ENCODE results near the gene WASF3.

The WASF3 gene

DNA sequence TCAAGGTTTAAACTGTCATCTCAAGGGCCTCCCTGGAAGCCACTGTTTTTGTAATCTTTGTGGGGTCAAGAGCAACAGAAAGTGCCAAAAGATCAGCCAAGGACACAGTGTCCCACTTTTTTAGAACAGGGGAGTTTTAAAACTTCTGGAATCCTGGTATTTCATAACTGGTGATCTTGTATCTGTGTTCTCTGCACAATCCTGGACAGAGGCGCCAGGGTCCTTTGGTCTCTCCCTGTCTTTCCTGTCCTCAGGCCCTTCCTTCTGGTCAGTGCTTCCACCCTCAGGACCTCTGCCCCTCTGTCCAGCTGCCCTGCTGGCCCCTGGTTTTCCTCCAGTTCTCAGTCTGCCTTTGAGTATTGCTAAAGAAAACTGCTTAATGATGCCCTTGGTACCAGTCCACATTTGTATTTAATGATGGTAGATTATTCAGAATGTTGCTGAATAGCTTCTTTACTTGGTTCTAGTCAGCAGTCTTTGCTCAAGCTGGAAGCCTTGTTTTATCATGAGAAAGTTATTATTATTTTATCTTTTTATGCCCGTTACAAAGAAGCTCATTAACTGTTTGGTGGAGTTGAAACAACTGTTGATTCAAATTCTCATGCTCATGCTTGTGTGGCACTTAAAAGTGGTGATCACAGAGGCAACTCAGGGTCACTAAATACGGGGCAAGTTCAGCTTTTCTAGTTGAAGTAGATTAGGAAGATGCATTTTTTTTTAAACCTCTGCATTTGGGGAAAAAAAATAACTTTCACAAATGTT lies 47.5 kb downstream of the WASF3 start:
- DNase-seq, result no peak
- Histone ChIP-seq H3K27ac (ENCODE audit: low read length) (no peak overlapping the region), H3K4me2 (ENCODE audit: insufficient read depth, low read length) (no peak overlapping the region), H3K9me3 (ENCODE audit: insufficient read depth, low read length, severe bottlenecking) (no peaks in the 10 kb centered on the region), H3K36me3 (ENCODE audit: insufficient read depth, low read length) (no peaks in the 10 kb centered on the region), H3K4me3 (ENCODE audit: low read depth in 1 of 2, low read length in 2 of 2) (no peak overlapping the region), H3K9ac (ENCODE audit: low read depth, low read length) (no peak overlapping the region), H3K79me2 (ENCODE audit: insufficient read depth, low read length) (no peaks in the 10 kb centered on the region), H3K4me1 (ENCODE audit: insufficient read depth, low read length) (no peaks in the 10 kb centered on the region), H3K27me3 (ENCODE audit: insufficient read depth, low read length, poor library complexity) (peaks cover 20% of the 10 kb centered on the region), H4K20me1 (ENCODE audit: insufficient read depth, low read length) (no peaks in the 10 kb centered on the region; the same call in 1 of the 2 replicates), H2AFZ (ENCODE audit: low read depth, low read length) (no peak overlapping the region)
- TF ChIP-seq EZH2 (IDR thresholded peaks at IDR 0.05; ENCODE audit: borderline replicate concordance, low read depth, low read length, severe bottlenecking), result no peak
- TF ChIP-seq, protein P1, sequence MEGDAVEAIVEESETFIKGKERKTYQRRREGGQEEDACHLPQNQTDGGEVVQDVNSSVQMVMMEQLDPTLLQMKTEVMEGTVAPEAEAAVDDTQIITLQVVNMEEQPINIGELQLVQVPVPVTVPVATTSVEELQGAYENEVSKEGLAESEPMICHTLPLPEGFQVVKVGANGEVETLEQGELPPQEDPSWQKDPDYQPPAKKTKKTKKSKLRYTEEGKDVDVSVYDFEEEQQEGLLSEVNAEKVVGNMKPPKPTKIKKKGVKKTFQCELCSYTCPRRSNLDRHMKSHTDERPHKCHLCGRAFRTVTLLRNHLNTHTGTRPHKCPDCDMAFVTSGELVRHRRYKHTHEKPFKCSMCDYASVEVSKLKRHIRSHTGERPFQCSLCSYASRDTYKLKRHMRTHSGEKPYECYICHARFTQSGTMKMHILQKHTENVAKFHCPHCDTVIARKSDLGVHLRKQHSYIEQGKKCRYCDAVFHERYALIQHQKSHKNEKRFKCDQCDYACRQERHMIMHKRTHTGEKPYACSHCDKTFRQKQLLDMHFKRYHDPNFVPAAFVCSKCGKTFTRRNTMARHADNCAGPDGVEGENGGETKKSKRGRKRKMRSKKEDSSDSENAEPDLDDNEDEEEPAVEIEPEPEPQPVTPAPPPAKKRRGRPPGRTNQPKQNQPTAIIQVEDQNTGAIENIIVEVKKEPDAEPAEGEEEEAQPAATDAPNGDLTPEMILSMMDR (IDR thresholded peaks at IDR 0.05; ENCODE audit: borderline replicate concordance, extremely low read depth, low read length, poor library complexity, severe bottlenecking), result no peak
- ATAC-seq (ENCODE audit: insufficient read depth, low read depth), result no peak

DNA sequence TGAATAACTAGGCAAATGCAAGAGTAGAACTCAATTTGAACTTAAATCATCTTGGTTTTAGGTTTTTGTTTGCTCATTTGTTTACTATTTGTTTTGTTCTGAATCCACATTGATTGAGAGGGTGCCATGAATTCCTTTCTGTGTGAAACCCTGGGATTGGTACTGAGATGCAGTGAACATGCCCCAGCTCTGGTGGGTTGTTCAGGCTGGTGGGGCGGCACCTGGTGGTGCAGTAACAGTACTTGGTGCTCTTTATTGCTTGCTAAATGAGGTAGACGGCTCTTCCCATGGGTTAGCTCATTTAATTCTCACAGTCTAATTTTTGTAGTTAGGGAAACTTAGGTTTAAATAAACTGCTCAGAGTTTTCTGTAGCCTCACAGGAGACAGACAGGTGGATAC lies 48.4 kb downstream of the WASF3 start:
- TF ChIP-seq, protein P1 (IDR thresholded peaks at IDR 0.05; ENCODE audit: borderline replicate concordance, extremely low read depth, low read length, poor library complexity, severe bottlenecking), result peak; percentile 17
- TF ChIP-seq EZH2 (IDR thresholded peaks at IDR 0.05; ENCODE audit: borderline replicate concordance, low read depth, low read length, severe bottlenecking), result no peak
- Histone ChIP-seq H2AFZ (ENCODE audit: low read depth, low read length) (no peak overlapping the region), H4K20me1 (ENCODE audit: insufficient read depth, low read length) (no peaks in the 10 kb centered on the region), H3K9ac (ENCODE audit: low read depth, low read length) (no peak overlapping the region), H3K36me3 (ENCODE audit: insufficient read depth, low read length) (no peaks in the 10 kb centered on the region), H3K4me3 (ENCODE audit: low read depth in 1 of 2, low read length in 2 of 2) (no peak overlapping the region), H3K9me3 (ENCODE audit: insufficient read depth, low read length, severe bottlenecking) (no peaks in the 10 kb centered on the region), H3K4me2 (ENCODE audit: insufficient read depth, low read length) (no peak overlapping the region), H3K27ac (ENCODE audit: low read length) (no peak overlapping the region), H3K79me2 (ENCODE audit: insufficient read depth, low read length) (no peaks in the 10 kb centered on the region), H3K4me1 (ENCODE audit: insufficient read depth, low read length) (no peaks in the 10 kb centered on the region), H3K27me3 (ENCODE audit: insufficient read depth, low read length, poor library complexity) (peaks cover 20% of the 10 kb centered on the region)
- DNase-seq, result no peak
- ATAC-seq (ENCODE audit: insufficient read depth, low read depth), result no peak

DNA sequence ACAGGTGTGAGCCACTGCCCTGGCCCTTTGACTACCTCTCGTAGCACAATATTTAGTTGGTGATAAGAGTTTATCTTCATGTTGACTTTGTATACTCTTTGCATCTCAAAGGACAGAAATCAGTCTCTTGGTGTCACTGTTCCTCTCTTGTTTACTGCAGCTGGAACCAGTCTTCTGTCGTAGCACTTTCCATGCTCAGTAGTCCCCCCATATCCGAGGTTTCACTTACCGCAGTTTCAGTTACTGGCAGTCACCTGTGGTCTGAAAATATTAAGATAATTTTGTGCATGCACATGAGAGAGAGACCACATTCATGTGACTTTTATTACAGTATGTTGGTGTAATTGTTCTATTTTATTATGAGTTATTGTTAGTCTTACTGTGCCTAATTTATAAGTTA lies 49.1 kb downstream of the WASF3 start:
- DNase-seq (no peak), ATAC-seq (ENCODE audit: insufficient read depth, low read depth) (no peak)
- no peak overlapping the region for H3K27ac ChIP-seq (ENCODE audit: low read length)
- no peak for TF ChIP-seq EZH2 (IDR thresholded peaks at IDR 0.05; ENCODE audit: borderline replicate concordance, low read depth, low read length, severe bottlenecking)
- H3K27me3 ChIP-seq (ENCODE audit: insufficient read depth, low read length, poor library complexity), result peaks cover 20% of the 10 kb centered on the region
- no peaks in the 10 kb centered on the region for H4K20me1 ChIP-seq (ENCODE audit: insufficient read depth, low read length)
- no peaks in the 10 kb centered on the region for H3K79me2 ChIP-seq (ENCODE audit: insufficient read depth, low read length)
- H3K4me3 ChIP-seq (ENCODE audit: low read depth in 1 of 2, low read length in 2 of 2), result no peak overlapping the region
- H3K4me2 ChIP-seq (ENCODE audit: insufficient read depth, low read length), result no peak overlapping the region
- H3K9me3 ChIP-seq (ENCODE audit: insufficient read depth, low read length, severe bottlenecking), result no peaks in the 10 kb centered on the region
- H3K36me3 ChIP-seq (ENCODE audit: insufficient read depth, low read length), result no peaks in the 10 kb centered on the region
- H2AFZ ChIP-seq (ENCODE audit: low read depth, low read length), result no peak overlapping the region
- no peaks in the 10 kb centered on the region for H3K4me1 ChIP-seq (ENCODE audit: insufficient read depth, low read length)
- no peak overlapping the region for H3K9ac ChIP-seq (ENCODE audit: low read depth, low read length)

DNA sequence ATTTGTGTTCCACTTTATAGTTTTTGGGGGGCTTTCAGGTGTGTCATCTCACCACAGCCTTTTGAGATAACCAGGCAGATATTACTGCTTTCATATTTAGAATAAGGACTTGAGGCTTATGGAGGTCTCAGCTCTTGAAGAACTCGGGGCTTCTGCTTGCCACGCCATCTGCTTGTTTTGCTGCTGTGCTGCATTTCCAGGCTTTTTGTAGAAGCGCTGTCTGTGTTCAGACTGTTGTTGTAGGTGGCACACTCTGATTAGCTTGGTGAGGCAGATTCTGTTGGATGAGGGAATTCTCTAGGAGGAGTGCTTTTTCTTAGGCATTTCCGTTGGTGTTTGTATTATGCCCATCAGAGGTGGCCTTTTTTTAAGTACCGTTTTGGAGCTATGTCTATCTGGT lies 57.2 kb downstream of the WASF3 start:
- Histone ChIP-seq H2AFZ (ENCODE audit: low read depth, low read length) (no peak overlapping the region), H4K20me1 (ENCODE audit: insufficient read depth, low read length) (no peaks in the 10 kb centered on the region), H3K27me3 (ENCODE audit: insufficient read depth, low read length, poor library complexity) (peaks cover 16% of the 10 kb centered on the region), H3K4me2 (ENCODE audit: insufficient read depth, low read length) (no peak overlapping the region), H3K9ac (ENCODE audit: low read depth, low read length) (no peak overlapping the region), H3K79me2 (ENCODE audit: insufficient read depth, low read length) (no peaks in the 10 kb centered on the region), H3K9me3 (ENCODE audit: insufficient read depth, low read length, severe bottlenecking) (no peaks in the 10 kb centered on the region), H3K4me1 (ENCODE audit: insufficient read depth, low read length) (peaks cover 5% of the 10 kb centered on the region; the same call in 1 of the 2 replicates), H3K36me3 (ENCODE audit: insufficient read depth, low read length) (no peaks in the 10 kb centered on the region), H3K27ac (ENCODE audit: low read length) (no peak overlapping the region), H3K4me3 (ENCODE audit: low read depth in 1 of 2, low read length in 2 of 2) (no peak overlapping the region)
- DNase-seq, result no peak
- ATAC-seq (ENCODE audit: insufficient read depth, low read depth), result no peak
- TF ChIP-seq, protein P1 (IDR thresholded peaks at IDR 0.05; ENCODE audit: borderline replicate concordance, extremely low read depth, low read length, poor library complexity, severe bottlenecking), result no peak
- no peak for TF ChIP-seq EZH2 (IDR thresholded peaks at IDR 0.05; ENCODE audit: borderline replicate concordance, low read depth, low read length, severe bottlenecking)

All from DND-41 (cell line).